Large intestine (tissue), 3 donors: Measurements from ENCODE around the gene TRIM28. TPM values are rescaled to one million over a fixed set of nuclear protein-coding genes. Genes with fewer than 3 reads are reported as not detected.
"Not testable (repeated sequence)": the region's sequence is repeated elsewhere in the genome, so short reads cannot be mapped to it uniquely, and the experiment has no call there.

ENCODE experiments used
- DNase-seq, 2 donors: peaks; one replicate each; pipeline versions ENCODE4 v3.0.0 to v3.0.0-alpha.2; 2013
- H3K27ac ChIP-seq: one replicate; pipeline ENCODE4 v1.5.1; 2013; ENCODE audit warnings: low read length
- H3K27me3 ChIP-seq: 2 replicates; pipeline ENCODE4 v1.6.1; 2013; ENCODE audit warnings: low read length; ENCODE audit not compliant: control insufficient read depth, insufficient read depth
- H3K36me3 ChIP-seq: 2 replicates; pipeline ENCODE4 v1.6.1; 2013; ENCODE audit warnings: low read length; ENCODE audit not compliant: control insufficient read depth, insufficient read depth
- H3K4me1 ChIP-seq: one replicate; pipeline ENCODE4 v1.6.1; 2013; ENCODE audit warnings: low read length; ENCODE audit not compliant: control insufficient read depth, insufficient read depth
- H3K4me3 ChIP-seq: one replicate; pipeline ENCODE4 v1.5.1; 2013; ENCODE audit warnings: low read length
- H3K9me3 ChIP-seq: one replicate; pipeline ENCODE4 v1.6.1; 2013; ENCODE audit warnings: mild to moderate bottlenecking, low read depth, low read length, moderate library complexity; ENCODE audit not compliant: control insufficient read depth
- WGBS: methylation state at CpG from one replicate; pipeline ENCODE4 v1.1.5; 2013; ENCODE audit warnings: low lambda C conversion rate; ENCODE audit not compliant: insufficient coverage; 5-methylcytosine and 5-hydroxymethylcytosine counted together
- polyA plus RNA-seq: library from polyadenylated mRNA; unstranded; fragments of 120-200 nt; gene quantifications from one replicate; pipeline ENCODE4 v1.2.1, GENCODE V29; 2013

The TRIM28 gene
- polyA plus RNA-seq, 1 donor = 345 TPM

DNA sequence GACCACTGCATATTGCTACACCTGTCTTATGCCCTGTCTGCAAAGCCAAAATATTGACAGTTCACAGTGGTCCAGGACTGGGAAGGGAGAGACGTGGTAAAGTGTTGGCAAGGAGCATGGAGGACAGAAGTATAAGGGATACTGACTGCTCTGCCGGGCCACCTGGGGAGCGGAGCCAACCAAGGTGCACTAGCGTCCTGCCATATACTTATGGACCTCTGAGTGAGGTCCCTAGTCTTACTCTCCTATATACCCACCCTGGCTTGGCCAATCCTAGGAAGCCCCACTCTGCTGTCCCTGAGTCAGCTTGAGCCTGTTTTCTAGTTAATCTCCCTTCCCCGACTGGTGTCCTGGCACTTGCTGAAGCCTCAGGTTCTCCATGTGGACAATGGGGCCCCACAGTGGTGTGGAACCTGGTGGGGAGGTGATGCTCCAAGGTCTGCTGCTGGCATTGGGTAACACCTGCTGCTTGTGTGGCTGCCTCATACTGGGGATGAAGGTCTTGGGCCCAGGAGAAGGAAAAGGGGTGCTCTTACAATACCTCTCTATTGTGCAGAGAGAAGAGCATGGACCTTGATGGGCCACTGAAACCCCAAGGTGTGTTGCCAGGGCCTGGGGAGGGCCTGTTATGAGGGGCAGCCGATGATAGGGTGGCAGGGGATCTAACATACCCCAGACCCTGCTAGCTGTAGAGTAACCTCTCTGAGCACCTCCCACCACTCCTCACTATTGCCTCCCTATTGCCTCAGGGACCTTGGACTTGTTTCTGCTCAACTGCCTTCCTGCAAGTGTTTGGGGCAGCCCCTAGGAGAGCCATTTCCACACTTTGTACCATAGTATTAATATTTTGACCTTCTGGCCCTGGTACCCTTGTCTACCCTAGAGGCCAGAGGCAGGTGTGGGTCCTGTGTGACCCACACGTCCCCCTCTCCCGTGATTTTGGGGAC, 6.7 kb upstream of the TRIM28 start:
- Histone ChIP-seq H3K27me3 (peaks cover 8% of the 10 kb centered on the region), H3K27ac (peak overlapping the region; percentile 69), H3K36me3 (no peaks in the 10 kb centered on the region), H3K9me3 (no peaks in the 10 kb centered on the region), H3K4me1 (peaks cover 17% of the 10 kb centered on the region), H3K4me3 (no peak overlapping the region)
- no CpG with 5 or more reads among the region's 8 CpGs for WGBS
- DNase-seq = peak in 1 of 2 donors; percentile 65

DNA sequence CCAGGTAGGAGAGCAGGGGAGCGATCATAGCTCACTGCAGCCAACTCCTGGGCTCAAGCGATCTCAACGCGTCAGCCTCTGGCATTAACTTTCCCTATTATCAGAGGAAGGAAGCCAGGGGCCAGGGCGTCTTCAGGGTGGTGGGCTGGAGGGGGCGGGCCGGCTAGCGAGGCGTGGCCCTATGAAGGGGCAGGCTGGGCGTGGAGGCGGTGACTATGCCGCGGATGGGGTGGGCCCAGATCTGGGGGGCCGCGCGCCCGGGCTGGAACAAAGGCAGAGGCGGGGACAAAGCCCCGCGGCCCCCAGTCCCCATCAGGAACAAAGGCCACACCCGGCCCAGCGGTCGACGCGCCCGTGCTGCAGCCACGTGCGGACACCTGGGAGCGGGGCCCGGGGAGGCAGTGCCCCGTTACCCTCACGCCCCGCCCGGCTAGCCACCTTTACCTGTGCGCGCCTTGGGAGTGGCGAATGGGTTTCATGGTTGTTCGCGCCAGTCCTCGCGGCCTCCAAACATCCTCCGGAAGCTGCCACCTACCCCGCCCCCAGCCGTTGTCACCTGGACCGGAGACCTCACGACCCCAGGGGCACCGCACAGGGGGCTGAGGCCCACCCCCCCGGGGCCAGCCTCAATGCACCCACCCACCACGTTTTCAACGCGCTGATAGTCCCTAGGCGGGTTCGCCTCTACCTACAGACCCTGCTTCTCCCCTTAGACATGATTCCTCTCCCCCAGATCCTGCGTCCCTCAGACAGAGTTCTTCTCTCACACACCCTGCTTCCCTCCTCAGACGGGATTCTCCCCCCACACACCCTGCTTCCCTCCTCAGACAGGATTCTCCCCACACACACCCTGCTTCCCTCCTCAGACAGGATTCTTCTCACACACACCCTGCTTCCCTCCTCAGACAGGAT, 5.4 kb upstream of the TRIM28 start:
- peak; percentile 70 to 90 for DNase-seq
- Histone ChIP-seq H3K9me3 (no peaks in the 10 kb centered on the region), H3K27ac (peak overlapping the region; percentile 69), H3K4me1 (peaks cover 17% of the 10 kb centered on the region), H3K4me3 (peak overlapping the region; percentile 41), H3K27me3 (peaks cover 8% of the 10 kb centered on the region), H3K36me3 (no peaks in the 10 kb centered on the region)
- no CpG with 5 or more reads among the region's 55 CpGs for WGBS

DNA sequence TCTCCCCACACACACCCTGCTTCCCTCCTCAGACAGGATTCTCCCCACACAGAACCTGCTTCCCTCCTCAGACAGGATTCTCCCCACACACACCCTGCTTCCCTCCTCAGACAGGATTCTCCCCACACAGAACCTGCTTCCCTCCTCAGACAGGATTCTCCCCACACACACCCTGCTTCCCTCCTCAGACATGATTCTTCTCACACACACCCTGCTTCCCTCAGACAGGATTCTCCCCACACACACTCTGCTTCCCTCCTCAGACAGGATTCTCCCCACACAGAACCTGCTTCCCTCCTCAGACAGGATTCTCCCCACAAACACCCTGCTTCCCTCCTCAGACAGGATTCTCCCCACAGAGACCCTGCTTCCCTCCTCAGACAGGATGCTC, 4.7 kb upstream of the TRIM28 start:
- not testable (repeated sequence) for H3K27ac ChIP-seq, H3K4me3 ChIP-seq, H3K36me3 ChIP-seq, DNase-seq, H3K27me3 ChIP-seq, H3K9me3 ChIP-seq
- peaks cover 17% of the 10 kb centered on the region for H3K4me1 ChIP-seq

DNA sequence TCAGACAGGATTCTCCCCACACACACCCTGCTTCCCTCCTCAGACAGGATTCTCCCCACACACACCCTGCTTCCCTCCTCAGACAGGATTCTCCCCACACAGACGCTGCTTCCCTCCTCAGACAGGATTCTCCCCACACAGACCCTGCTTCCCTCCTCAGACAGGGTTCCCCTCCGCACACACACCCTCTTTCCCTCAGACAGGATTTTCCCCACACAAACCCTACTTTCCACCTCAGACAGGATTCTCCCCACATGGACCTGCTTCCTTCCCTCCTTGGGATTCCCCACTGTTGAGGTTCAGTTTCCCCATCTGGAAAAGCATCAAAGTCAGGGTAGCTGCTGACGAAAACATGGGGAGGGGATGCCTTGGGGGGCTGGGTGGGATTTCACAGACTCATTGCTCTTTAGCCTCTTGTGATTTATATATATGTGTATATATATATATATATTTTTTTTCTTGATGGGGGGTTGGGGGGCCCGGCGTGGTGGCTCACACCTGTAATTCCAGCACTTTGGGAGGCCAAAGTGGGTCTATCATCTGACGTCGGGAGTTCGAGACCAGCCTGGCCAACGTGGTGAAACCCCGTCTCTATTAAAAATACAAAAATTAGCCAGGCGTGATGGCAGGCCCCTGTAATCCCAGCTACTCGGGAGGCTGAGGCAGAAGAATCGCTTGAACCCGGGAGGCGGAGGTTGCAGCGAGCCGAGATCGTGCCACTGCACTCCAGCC, 1.1 kb upstream of the TRIM28 start:
- peak overlapping the region; percentile 99 for H3K27ac ChIP-seq
- H3K4me1 ChIP-seq = peaks cover 25% of the 10 kb centered on the region
- H3K36me3 ChIP-seq = peaks cover 22% of the 10 kb centered on the region
- no CpG with 5 or more reads among the region's 18 CpGs for WGBS
- not testable (repeated sequence) for DNase-seq, H3K4me3 ChIP-seq, H3K9me3 ChIP-seq, H3K27me3 ChIP-seq

DNA sequence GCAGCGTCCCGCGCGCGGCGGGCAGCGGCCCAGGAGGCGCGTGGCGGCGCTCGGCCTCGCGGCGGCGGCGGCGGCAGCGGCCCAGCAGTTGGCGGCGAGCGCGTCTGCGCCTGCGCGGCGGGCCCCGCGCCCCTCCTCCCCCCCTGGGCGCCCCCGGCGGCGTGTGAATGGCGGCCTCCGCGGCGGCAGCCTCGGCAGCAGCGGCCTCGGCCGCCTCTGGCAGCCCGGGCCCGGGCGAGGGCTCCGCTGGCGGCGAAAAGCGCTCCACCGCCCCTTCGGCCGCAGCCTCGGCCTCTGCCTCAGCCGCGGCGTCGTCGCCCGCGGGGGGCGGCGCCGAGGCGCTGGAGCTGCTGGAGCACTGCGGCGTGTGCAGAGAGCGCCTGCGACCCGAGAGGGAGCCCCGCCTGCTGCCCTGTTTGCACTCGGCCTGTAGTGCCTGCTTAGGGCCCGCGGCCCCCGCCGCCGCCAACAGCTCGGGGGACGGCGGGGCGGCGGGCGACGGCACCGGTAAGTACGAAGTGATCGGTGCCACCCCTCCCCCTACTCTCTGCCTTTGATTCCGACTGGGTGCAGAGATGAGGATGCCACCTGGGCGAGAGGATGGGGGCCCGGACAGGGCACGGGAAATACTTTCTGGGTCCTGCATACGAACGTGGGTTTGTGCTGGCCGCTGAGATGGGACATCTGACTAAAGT, 874 bp downstream of the TRIM28 start:
- H3K9me3 ChIP-seq = no peaks in the 10 kb centered on the region
- peaks cover 17% of the 10 kb centered on the region for H3K4me1 ChIP-seq
- peak overlapping the region; percentile 99 for H3K27ac ChIP-seq
- no CpG with 5 or more reads among the region's 92 CpGs for WGBS
- peaks cover 4% of the 10 kb centered on the region for H3K27me3 ChIP-seq
- DNase-seq = peak in 1 of 2 donors; percentile 68
- peak overlapping the region; percentile 90 for H3K4me3 ChIP-seq
- H3K36me3 ChIP-seq = peaks cover 42% of the 10 kb centered on the region

DNA sequence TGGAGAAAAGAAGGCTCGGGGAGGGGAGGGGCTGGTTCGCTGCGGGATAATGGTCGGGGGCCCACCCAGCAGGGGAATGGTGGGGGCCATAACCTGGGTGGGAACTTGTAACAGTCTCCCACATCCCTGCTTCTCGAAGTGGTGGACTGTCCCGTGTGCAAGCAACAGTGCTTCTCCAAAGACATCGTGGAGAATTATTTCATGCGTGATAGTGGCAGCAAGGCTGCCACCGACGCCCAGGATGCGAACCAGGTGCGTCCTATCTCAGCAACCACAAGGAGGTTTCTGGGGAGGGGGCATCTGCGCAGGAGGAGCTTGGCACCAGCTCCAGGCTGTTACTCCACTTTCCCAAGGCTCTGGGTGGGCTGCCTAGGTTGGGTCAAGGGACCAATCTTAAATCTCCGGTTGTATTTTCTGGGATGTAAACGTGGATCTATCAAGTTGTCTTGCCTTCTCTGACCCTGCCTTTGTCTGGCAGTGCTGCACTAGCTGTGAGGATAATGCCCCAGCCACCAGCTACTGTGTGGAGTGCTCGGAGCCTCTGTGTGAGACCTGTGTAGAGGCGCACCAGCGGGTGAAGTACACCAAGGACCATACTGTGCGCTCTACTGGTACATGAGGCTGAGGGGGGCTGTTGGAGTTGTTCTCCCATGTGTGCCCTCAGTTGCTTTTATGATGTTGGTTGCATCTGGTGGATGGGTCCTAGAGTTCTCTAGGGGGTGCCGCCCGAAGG, 1.6 kb downstream of the TRIM28 start:
- H3K27ac ChIP-seq = peak overlapping the region; percentile 31
- peaks cover 49% of the 10 kb centered on the region for H3K36me3 ChIP-seq
- H3K9me3 ChIP-seq = no peaks in the 10 kb centered on the region
- WGBS = no CpG with 5 or more reads among the region's 21 CpGs
- no peak for DNase-seq
- H3K27me3 ChIP-seq = peaks cover 2% of the 10 kb centered on the region
- peaks cover 17% of the 10 kb centered on the region for H3K4me1 ChIP-seq
- peak overlapping the region; percentile 90 for H3K4me3 ChIP-seq

DNA sequence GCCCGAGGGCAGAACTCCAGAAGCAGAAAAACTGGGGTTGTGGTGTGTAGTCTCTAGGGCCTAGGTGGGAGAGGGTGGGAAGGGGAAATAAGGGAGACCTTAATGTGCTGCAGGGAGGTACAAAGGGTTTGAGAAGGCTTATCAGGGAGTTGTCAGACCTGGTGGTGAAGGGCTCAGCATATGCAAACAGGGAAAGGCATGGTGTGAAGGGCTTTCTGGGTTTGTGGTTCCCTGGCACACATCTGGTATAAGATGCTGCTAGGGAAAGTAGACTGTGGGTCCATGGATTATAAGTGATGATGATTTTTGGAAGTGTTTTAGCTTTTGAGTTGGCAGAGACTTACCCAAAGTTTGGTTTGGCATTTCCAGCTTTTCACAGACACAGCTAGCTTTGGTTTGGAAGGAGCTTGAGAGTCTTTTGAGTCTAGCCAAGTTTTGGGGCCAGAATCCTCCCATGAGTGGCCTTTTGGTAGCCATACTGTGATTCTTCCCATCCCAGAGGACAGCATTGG, 2.2 kb downstream of the TRIM28 start:
- 0% methylated on average over 1 of the region's 1 CpG for WGBS

DNA sequence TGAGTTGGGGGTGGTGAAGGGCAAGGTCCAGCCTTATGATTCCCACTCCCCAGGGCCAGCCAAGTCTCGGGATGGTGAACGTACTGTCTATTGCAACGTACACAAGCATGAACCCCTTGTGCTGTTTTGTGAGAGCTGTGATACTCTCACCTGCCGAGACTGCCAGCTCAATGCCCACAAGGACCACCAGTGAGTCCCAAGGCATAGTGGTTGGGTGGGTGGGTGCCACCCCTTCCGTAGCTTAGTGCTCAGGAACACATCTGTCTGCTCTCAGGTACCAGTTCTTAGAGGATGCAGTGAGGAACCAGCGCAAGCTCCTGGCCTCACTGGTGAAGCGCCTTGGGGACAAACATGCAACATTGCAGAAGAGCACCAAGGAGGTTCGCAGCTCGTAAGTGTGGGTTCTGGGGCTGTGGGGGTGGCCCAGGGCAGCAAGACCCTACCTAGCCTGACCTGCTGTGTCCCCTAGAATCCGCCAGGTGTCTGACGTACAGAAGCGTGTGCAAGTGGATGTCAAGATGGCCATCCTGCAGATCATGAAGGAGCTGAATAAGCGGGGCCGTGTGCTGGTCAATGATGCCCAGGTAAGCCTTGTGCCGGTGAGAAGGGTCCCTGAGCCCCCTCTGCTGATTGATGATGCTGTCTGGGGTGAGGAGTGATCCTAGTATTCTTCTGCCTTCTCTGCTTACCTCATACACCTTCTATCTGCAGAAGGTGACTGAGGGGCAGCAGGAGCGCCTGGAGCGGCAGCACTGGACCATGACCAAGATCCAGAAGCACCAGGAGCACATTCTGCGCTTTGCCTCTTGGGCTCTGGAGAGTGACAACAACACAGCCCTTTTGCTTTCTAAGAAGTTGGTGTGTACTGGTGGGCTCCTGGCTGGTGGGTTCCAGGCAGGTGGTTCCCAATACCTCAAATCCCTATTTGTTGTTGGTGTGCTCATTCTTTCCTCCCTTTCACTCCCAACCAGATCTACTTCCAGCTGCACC, 3.8 kb downstream of the TRIM28 start:
- Histone ChIP-seq H3K4me1 (peaks cover 17% of the 10 kb centered on the region), H3K27ac (no peak overlapping the region), H3K36me3 (peaks cover 70% of the 10 kb centered on the region), H3K9me3 (no peaks in the 10 kb centered on the region), H3K27me3 (no peaks in the 10 kb centered on the region), H3K4me3 (no peak overlapping the region)
- no peak for DNase-seq
- WGBS = no CpG with 5 or more reads among the region's 18 CpGs

More for the DNA sequence above, 2.2 kb downstream of the TRIM28 start:
- no peak for DNase-seq
- Histone ChIP-seq H3K4me3 (peak overlapping the region; percentile 90), H3K27ac (no peak overlapping the region), H3K4me1 (peaks cover 17% of the 10 kb centered on the region), H3K9me3 (no peaks in the 10 kb centered on the region), H3K36me3 (peaks cover 55% of the 10 kb centered on the region), H3K27me3 (no peaks in the 10 kb centered on the region)
